SK-N-SH (cell line): ENCODE results near the gene DAPK3. TPM values are rescaled to one million over a fixed set of nuclear protein-coding genes. Genes with fewer than 3 reads are reported as not detected.

Source experiments
- CTCF ChIA-PET: fragments of 300-600, 350-600 bp; formaldehyde crosslinking; extraction: SDS; loops from one replicate; lab custom pipeline; 2021; lab: Yijun Ruan, JAX
- POLR2A ChIA-PET: fragments of 350-600 bp; sonication (Branson Sonifier 250); formaldehyde crosslinking; extraction: SDS; loops from one replicate; lab custom pipeline; 2020; ENCODE audit warnings: antibody characterized with exemption, inconsistent platforms; lab: Yijun Ruan, JAX
- DNase-seq: peaks from one replicate; pipeline ENCODE4 v3.0.0; 2012
- H2AFZ ChIP-seq: fragments of 200-600 bp; sonication (generic); 2 replicates; pipeline ENCODE4 v1.8.1; 2016; ENCODE audit warnings: antibody characterized with exemption, mild to moderate bottlenecking, low read depth
- H3F3A ChIP-seq: fragments of 200-600 bp; sonication (generic); replicated peaks from 2 replicates; pipeline ENCODE3; 2016; ENCODE audit warnings: antibody characterized with exemption, mild to moderate bottlenecking; ENCODE audit not compliant: insufficient read depth
- H3K27ac ChIP-seq, 2 experiments: fragments of 200-500 bp in 1 of 2; fragments of 200-600 bp in 1 of 2; sonication (Bioruptor generic) in 1 of 2; sonication (generic), shearing (Covaris generic) in 1 of 2; 2 replicates each; pipeline versions ENCODE4 v1.5.1 to v1.6.1; 2014 to 2016; ENCODE audit warnings: low read depth in 2 of 2, inconsistent platforms in 1 of 2, low read length in 1 of 2, mild to moderate bottlenecking in 1 of 2, mixed read lengths in 1 of 2
- H3K27me3 ChIP-seq: fragments of 200-600 bp; sonication (generic), shearing (Covaris generic); 2 replicates; pipeline ENCODE4 v1.6.1; 2016; ENCODE audit warnings: mixed run types; ENCODE audit not compliant: insufficient read depth
- H3K36me3 ChIP-seq, 2 experiments: fragments of 200-500 bp in 1 of 2; fragments of 200-600 bp in 1 of 2; sonication (Bioruptor generic) in 1 of 2; sonication (generic) in 1 of 2; replicated peaks in 1 of 2; 2 replicates each; pipeline versions ENCODE3 to v1.5.1; 2014 to 2016; ENCODE audit warnings: low read length in 1 of 2, mild to moderate bottlenecking in 1 of 2; ENCODE audit not compliant: insufficient read depth in 2 of 2, control insufficient read depth in 1 of 2
- H3K4me1 ChIP-seq, 2 experiments: fragments of 200-500 bp in 1 of 2; fragments of 200-600 bp in 1 of 2; sonication (Bioruptor generic) in 1 of 2; sonication (generic), shearing (Covaris generic) in 1 of 2; 2 replicates each; pipeline versions ENCODE4 v1.5.1 to v1.6.1; 2014 to 2016; ENCODE audit warnings: low read depth in 1 of 2, low read length in 1 of 2, mixed run types in 1 of 2; ENCODE audit not compliant: insufficient read depth in 2 of 2, control insufficient read depth in 1 of 2
- H3K4me2 ChIP-seq: fragments of 200-600 bp; sonication (generic), shearing (Covaris generic); 2 replicates; pipeline ENCODE4 v1.6.1; 2017; ENCODE audit warnings: mixed run types
- H3K4me3 ChIP-seq, 2 experiments: fragments of 200-500 bp in 1 of 2; fragments of 200-600 bp in 1 of 2; sonication (Bioruptor generic) in 1 of 2; sonication (generic), shearing (Covaris generic) in 1 of 2; 2 replicates each; pipeline versions ENCODE4 v1.5.1 to v1.8.1; 2014 to 2016; ENCODE audit warnings: low read depth in 2 of 2, inconsistent platforms in 1 of 2, low read length in 1 of 2, mild to moderate bottlenecking in 1 of 2, mixed read lengths in 1 of 2, moderate library complexity in 1 of 2
- H3K79me2 ChIP-seq: fragments of 200-600 bp; sonication (generic); 2 replicates; pipeline ENCODE4 v1.8.1; 2017; ENCODE audit warnings: mild to moderate bottlenecking; ENCODE audit not compliant: insufficient read depth
- H3K9ac ChIP-seq: fragments of 200-600 bp; sonication (generic); 2 replicates; pipeline ENCODE4 v1.6.1; 2017; ENCODE audit warnings: mixed run types
- H3K9me2 ChIP-seq: fragments of 200-600 bp; sonication (generic); 2 replicates; pipeline ENCODE4 v1.6.1; 2017; ENCODE audit warnings: mixed run types
- H3K9me3 ChIP-seq: fragments of 200-600 bp; sonication (generic); 2 replicates; pipeline ENCODE4 v1.6.1; 2017; ENCODE audit warnings: mixed run types, mild to moderate bottlenecking, moderate library complexity
- H4K20me1 ChIP-seq: fragments of 200-600 bp; sonication (generic); 2 replicates; pipeline ENCODE4 v1.6.1; 2017; ENCODE audit warnings: mild to moderate bottlenecking, mixed run types; ENCODE audit not compliant: insufficient read depth
- CHD2 ChIP-seq: fragments of 150-350 bp; IDR thresholded peaks from 2 replicates; pipeline ENCODE4 v1.6.1; 2018; ENCODE audit warnings: low read length; ENCODE audit not compliant: partially characterized antibody
- CTCF ChIP-seq: fragments of 200-600 bp; sonication (generic); IDR thresholded peaks from 2 replicates; pipeline ENCODE4 v1.6.1; 2017; ENCODE audit warnings: antibody characterized with exemption, mild to moderate bottlenecking, moderate library complexity
- GABPA ChIP-seq: IDR thresholded peaks from 2 replicates; pipeline ENCODE4 v1.4.0; 2012; ENCODE audit warnings: low read depth, mild to moderate bottlenecking
- JUND ChIP-seq: IDR thresholded peaks from 2 replicates; pipeline ENCODE4 v1.4.0; 2012
- MEF2A ChIP-seq: IDR thresholded peaks from 2 replicates; pipeline ENCODE4 v1.4.0; 2012; ENCODE audit warnings: low read depth, borderline replicate concordance
- NRF1 ChIP-seq: IDR thresholded peaks from 2 replicates; pipeline ENCODE4 v1.6.1; 2012; ENCODE audit warnings: low read depth, mild to moderate bottlenecking, low read length
- POLR2AphosphoS5 ChIP-seq: IDR thresholded peaks from 2 replicates; pipeline ENCODE4 v1.6.1; 2012; ENCODE audit warnings: low read depth, low read length
- RAD21 ChIP-seq: IDR thresholded peaks from 2 replicates; pipeline ENCODE4 v1.6.1; 2012; ENCODE audit warnings: mild to moderate bottlenecking, low read length
- RCOR1 ChIP-seq: fragments of 150-350 bp; IDR thresholded peaks from 2 replicates; pipeline ENCODE4 v1.6.1; 2017; ENCODE audit warnings: antibody characterized with exemption, low read length
- SIN3A ChIP-seq: IDR thresholded peaks from 2 replicates; pipeline ENCODE4 v1.6.1; 2012; ENCODE audit warnings: low read depth, mild to moderate bottlenecking, low read length, moderate library complexity, borderline replicate concordance
- TEAD4 ChIP-seq: IDR thresholded peaks from 2 replicates; pipeline ENCODE4 v1.4.0; 2012; ENCODE audit warnings: mild to moderate bottlenecking, borderline replicate concordance; ENCODE audit not compliant: insufficient read depth
- WGBS: methylation state at CpG from one replicate; pipeline ENCODE4 v1.1.6; 2017; ENCODE audit warnings: low lambda C conversion rate; 5-methylcytosine and 5-hydroxymethylcytosine counted together
- polyA plus RNA-seq, 3 experiments: library from polyadenylated mRNA; depleted of rRNA; stranded (reverse); fragments of >200 nt; gene quantifications; 2 replicates each; pipeline ENCODE4 v1.2.3, GENCODE V29; 2012
- TF ChIP-seq, protein P1 (sequence below): fragments of 150-350 bp; IDR thresholded peaks from 2 replicates; pipeline ENCODE4 v1.6.1; 2017; ENCODE audit warnings: antibody characterized with exemption, low read length, low read depth, borderline replicate concordance
- TF ChIP-seq, protein P2 (sequence below): fragments of 150-350 bp; IDR thresholded peaks from 2 replicates; pipeline ENCODE4 v1.6.1; 2016; ENCODE audit warnings: mild to moderate bottlenecking, low read depth, low read length
- TF ChIP-seq, protein P3 (sequence below): IDR thresholded peaks from 2 replicates; pipeline ENCODE4 v1.4.0; 2012; ENCODE audit warnings: low read depth, borderline replicate concordance

The DAPK3 gene
- polyA plus RNA-seq, 1 of the 3 experiments (the other 2 are of a cell fraction), result 142 TPM

- CTCF ChIA-PET, result no interaction called here
- no peak overlapping the region for H2AFZ ChIP-seq
- peaks cover 27% of the 10 kb centered on the region for H3F3A ChIP-seq
- no peaks in the 10 kb centered on the region for H3K9me3 ChIP-seq
- no peak for TF ChIP-seq NRF1
- TF ChIP-seq SIN3A, result no peak
- TF ChIP-seq, protein P1, sequence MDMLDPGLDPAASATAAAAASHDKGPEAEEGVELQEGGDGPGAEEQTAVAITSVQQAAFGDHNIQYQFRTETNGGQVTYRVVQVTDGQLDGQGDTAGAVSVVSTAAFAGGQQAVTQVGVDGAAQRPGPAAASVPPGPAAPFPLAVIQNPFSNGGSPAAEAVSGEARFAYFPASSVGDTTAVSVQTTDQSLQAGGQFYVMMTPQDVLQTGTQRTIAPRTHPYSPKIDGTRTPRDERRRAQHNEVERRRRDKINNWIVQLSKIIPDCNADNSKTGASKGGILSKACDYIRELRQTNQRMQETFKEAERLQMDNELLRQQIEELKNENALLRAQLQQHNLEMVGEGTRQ, result no peak
- no peak for TF ChIP-seq CTCF
- no peak for TF ChIP-seq POLR2AphosphoS5
- TF ChIP-seq, protein P2, sequence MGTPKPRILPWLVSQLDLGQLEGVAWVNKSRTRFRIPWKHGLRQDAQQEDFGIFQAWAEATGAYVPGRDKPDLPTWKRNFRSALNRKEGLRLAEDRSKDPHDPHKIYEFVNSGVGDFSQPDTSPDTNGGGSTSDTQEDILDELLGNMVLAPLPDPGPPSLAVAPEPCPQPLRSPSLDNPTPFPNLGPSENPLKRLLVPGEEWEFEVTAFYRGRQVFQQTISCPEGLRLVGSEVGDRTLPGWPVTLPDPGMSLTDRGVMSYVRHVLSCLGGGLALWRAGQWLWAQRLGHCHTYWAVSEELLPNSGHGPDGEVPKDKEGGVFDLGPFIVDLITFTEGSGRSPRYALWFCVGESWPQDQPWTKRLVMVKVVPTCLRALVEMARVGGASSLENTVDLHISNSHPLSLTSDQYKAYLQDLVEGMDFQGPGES, result no peak
- TF ChIP-seq MEF2A, result no peak
- no peak for TF ChIP-seq JUND
- no peak for TF ChIP-seq RAD21
- no peak for TF ChIP-seq CHD2
- TF ChIP-seq, protein P3, sequence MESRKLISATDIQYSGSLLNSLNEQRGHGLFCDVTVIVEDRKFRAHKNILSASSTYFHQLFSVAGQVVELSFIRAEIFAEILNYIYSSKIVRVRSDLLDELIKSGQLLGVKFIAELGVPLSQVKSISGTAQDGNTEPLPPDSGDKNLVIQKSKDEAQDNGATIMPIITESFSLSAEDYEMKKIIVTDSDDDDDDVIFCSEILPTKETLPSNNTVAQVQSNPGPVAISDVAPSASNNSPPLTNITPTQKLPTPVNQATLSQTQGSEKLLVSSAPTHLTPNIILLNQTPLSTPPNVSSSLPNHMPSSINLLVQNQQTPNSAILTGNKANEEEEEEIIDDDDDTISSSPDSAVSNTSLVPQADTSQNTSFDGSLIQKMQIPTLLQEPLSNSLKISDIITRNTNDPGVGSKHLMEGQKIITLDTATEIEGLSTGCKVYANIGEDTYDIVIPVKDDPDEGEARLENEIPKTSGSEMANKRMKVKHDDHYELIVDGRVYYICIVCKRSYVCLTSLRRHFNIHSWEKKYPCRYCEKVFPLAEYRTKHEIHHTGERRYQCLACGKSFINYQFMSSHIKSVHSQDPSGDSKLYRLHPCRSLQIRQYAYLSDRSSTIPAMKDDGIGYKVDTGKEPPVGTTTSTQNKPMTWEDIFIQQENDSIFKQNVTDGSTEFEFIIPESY, result no peak
- TF ChIP-seq TEAD4, result no peak
- no peak for TF ChIP-seq RCOR1
- TF ChIP-seq GABPA, result no peak
- H3K4me2 ChIP-seq, result no peak overlapping the region
- H3K4me3 ChIP-seq, result no peak overlapping the region
- H3K4me1 ChIP-seq, result peaks cover 15 to 22% of the 10 kb centered on the region in 2 experiments; a peak in 3 of 4 replicates
- DNase-seq, result no peak
- no peaks in the 10 kb centered on the region for H3K27me3 ChIP-seq
- H3K79me2 ChIP-seq, result peaks cover 84% of the 10 kb centered on the region
- no peaks in the 10 kb centered on the region for H3K9me2 ChIP-seq
- peaks cover 31 to 41% of the 10 kb centered on the region in 2 experiments for H3K36me3 ChIP-seq
- H3K27ac ChIP-seq, result no peak overlapping the region
- 90% methylated on average over 21 of the region's 30 CpGs for WGBS
- POLR2A ChIA-PET, result no interaction called here
- H3K9ac ChIP-seq, result no peak overlapping the region
- peaks cover 80% of the 10 kb centered on the region for H4K20me1 ChIP-seq
Observed at GRCh38 chr19:3966051-3967017, 4.6 kb downstream of the DAPK3 start.
